IMR-90 (cell line): ENCODE data around the gene PDS5B.

ENCODE experiments used
- CEBPB ChIP-seq: IDR thresholded peaks from 2 replicates; pipeline ENCODE4 v1.6.1; 2012; ENCODE audit warnings: low read depth, low read length, improper control_type of control experiment
- CHD1 ChIP-seq: IDR thresholded peaks from 2 replicates; pipeline ENCODE4 v1.6.1; 2012; ENCODE audit warnings: low read depth, low read length, improper control_type of control experiment
- CTCF ChIP-seq: conservative IDR thresholded peaks from 2 replicates; pipeline ENCODE4 v1.5.1; 2012; ENCODE audit warnings: mild to moderate bottlenecking, low read depth, low read length, improper control_type of control experiment
- FOS ChIP-seq: fragments of 150-350 bp; IDR thresholded peaks from 2 replicates; pipeline ENCODE4 v1.6.1; 2016; ENCODE audit warnings: low read depth, low read length
- MAFK ChIP-seq: IDR thresholded peaks from 2 replicates; pipeline ENCODE4 v1.6.1; 2012; ENCODE audit warnings: low read depth, low read length, improper control_type of control experiment
- MAZ ChIP-seq: IDR thresholded peaks from 2 replicates; pipeline ENCODE4 v1.6.1; 2012; ENCODE audit warnings: low read depth, mild to moderate bottlenecking, low read length, improper control_type of control experiment, moderate library complexity, borderline replicate concordance
- MXI1 ChIP-seq: IDR thresholded peaks from 2 replicates; pipeline ENCODE4 v1.6.1; 2012; ENCODE audit warnings: low read depth, mild to moderate bottlenecking, low read length, moderate library complexity, borderline replicate concordance
- POLR2A ChIP-seq: IDR thresholded peaks from 2 replicates; pipeline ENCODE4 v1.6.1; 2012; ENCODE audit warnings: mild to moderate bottlenecking, low read depth, low read length
- RAD21 ChIP-seq: IDR thresholded peaks from 2 replicates; pipeline ENCODE4 v1.6.1; 2012; ENCODE audit warnings: low read length, improper control_type of control experiment
- RCOR1 ChIP-seq: IDR thresholded peaks from 2 replicates; pipeline ENCODE4 v1.6.1; 2012; ENCODE audit warnings: mild to moderate bottlenecking, low read length, improper control_type of control experiment; ENCODE audit not compliant: insufficient replicate concordance
- SMC3 ChIP-seq: fragments of 150-350 bp; IDR thresholded peaks from 2 replicates; pipeline ENCODE4 v1.6.1; 2016; ENCODE audit warnings: low read depth, mild to moderate bottlenecking, antibody characterized with exemption, low read length, moderate library complexity
- TF ChIP-seq, protein P1 (sequence below): fragments of 150-350 bp; IDR thresholded peaks from 2 replicates; pipeline ENCODE4 v1.6.1; 2017; ENCODE audit warnings: mild to moderate bottlenecking, antibody characterized with exemption, low read length, low read depth
- TF ChIP-seq, protein P2 (sequence below): fragments of 150-350 bp; IDR thresholded peaks from 2 replicates; pipeline ENCODE4 v1.6.1; 2016; ENCODE audit warnings: low read depth, mild to moderate bottlenecking, low read length, moderate library complexity, borderline replicate concordance

- no peak for TF ChIP-seq CTCF
- TF ChIP-seq, protein P1, sequence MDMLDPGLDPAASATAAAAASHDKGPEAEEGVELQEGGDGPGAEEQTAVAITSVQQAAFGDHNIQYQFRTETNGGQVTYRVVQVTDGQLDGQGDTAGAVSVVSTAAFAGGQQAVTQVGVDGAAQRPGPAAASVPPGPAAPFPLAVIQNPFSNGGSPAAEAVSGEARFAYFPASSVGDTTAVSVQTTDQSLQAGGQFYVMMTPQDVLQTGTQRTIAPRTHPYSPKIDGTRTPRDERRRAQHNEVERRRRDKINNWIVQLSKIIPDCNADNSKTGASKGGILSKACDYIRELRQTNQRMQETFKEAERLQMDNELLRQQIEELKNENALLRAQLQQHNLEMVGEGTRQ = no peak
- no peak for TF ChIP-seq POLR2A
- TF ChIP-seq RAD21 = no peak
- no peak for TF ChIP-seq SMC3
- no peak for TF ChIP-seq CEBPB
- no peak for TF ChIP-seq MAZ
- TF ChIP-seq CHD1 = no peak
- TF ChIP-seq, protein P2, sequence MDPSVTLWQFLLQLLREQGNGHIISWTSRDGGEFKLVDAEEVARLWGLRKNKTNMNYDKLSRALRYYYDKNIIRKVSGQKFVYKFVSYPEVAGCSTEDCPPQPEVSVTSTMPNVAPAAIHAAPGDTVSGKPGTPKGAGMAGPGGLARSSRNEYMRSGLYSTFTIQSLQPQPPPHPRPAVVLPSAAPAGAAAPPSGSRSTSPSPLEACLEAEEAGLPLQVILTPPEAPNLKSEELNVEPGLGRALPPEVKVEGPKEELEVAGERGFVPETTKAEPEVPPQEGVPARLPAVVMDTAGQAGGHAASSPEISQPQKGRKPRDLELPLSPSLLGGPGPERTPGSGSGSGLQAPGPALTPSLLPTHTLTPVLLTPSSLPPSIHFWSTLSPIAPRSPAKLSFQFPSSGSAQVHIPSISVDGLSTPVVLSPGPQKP = no peak
- no peak for TF ChIP-seq RCOR1
- no peak for TF ChIP-seq FOS
- TF ChIP-seq MXI1 = no peak
- no peak for TF ChIP-seq MAFK
Observed at GRCh38 chr13:32629866-32630265, 43.6 kb downstream of the PDS5B start.
